ENCODE data around the gene NAALADL2. TPM values are rescaled to one million over a fixed set of nuclear protein-coding genes. Genes with fewer than 3 reads are reported as not detected.

Gene NAALADL2
- total RNA-seq, 1 donor from 2014 or later: 1.6 TPM

- peaks cover 14% of the 10 kb centered on the region for H3K4me1 Mint-ChIP-seq (ENCODE audit: low read depth, unreplicated experiment)
- no peak overlapping the region for H3K4me3 Mint-ChIP-seq (ENCODE audit: unreplicated experiment)
- peaks cover 5% of the 10 kb centered on the region for H3K36me3 Mint-ChIP-seq (ENCODE audit: unreplicated experiment)
- no peak for TF ChIP-seq CTCF (IDR thresholded peaks at IDR 0.05; ENCODE audit: partially characterized antibody, unreplicated experiment)
- DNase-seq: no peak
- peak overlapping the region; percentile 10 for H3K27ac Mint-ChIP-seq (ENCODE audit: unreplicated experiment)
- peaks cover 4% of the 10 kb centered on the region for H3K9me3 Mint-ChIP-seq (ENCODE audit: unreplicated experiment)
- no peaks in the 10 kb centered on the region for H3K27me3 Mint-ChIP-seq (ENCODE audit: unreplicated experiment)
Measured at GRCh38 chr3:175057401-175057800, 198.3 kb downstream of the NAALADL2 start.

GRCh38 chr3:175059788-175060187, 200.7 kb downstream of the NAALADL2 start:
- no peak for DNase-seq
- no peak for TF ChIP-seq CTCF (IDR thresholded peaks at IDR 0.05; ENCODE audit: partially characterized antibody, unreplicated experiment)
- Mint-ChIP-seq H3K4me1 (ENCODE audit: low read depth, unreplicated experiment) (peaks cover 21% of the 10 kb centered on the region), H3K36me3 (ENCODE audit: unreplicated experiment) (peaks cover 5% of the 10 kb centered on the region), H3K9me3 (ENCODE audit: unreplicated experiment) (peaks cover 4% of the 10 kb centered on the region), H3K27me3 (ENCODE audit: unreplicated experiment) (no peaks in the 10 kb centered on the region), H3K4me3 (ENCODE audit: unreplicated experiment) (no peak overlapping the region), H3K27ac (ENCODE audit: unreplicated experiment) (no peak overlapping the region)

GRCh38 chr3:175065497-175065896, 206.4 kb downstream of the NAALADL2 start:
- TF ChIP-seq CTCF (IDR thresholded peaks at IDR 0.05; ENCODE audit: partially characterized antibody, unreplicated experiment): no peak
- peak overlapping the region; percentile 81 for H3K27ac Mint-ChIP-seq (ENCODE audit: unreplicated experiment)
- peaks cover 8% of the 10 kb centered on the region for H3K27me3 Mint-ChIP-seq (ENCODE audit: unreplicated experiment)
- peaks cover 4% of the 10 kb centered on the region for H3K9me3 Mint-ChIP-seq (ENCODE audit: unreplicated experiment)
- peaks cover 22% of the 10 kb centered on the region for H3K4me1 Mint-ChIP-seq (ENCODE audit: low read depth, unreplicated experiment)
- no peaks in the 10 kb centered on the region for H3K36me3 Mint-ChIP-seq (ENCODE audit: unreplicated experiment)
- DNase-seq: no peak
- H3K4me3 Mint-ChIP-seq (ENCODE audit: unreplicated experiment): peak overlapping the region; percentile 37

GRCh38 chr3:175066617-175067415, 207.7 kb downstream of the NAALADL2 start:
- DNase-seq: no peak
- H3K27me3 Mint-ChIP-seq (ENCODE audit: unreplicated experiment): peaks cover 8% of the 10 kb centered on the region
- H3K9me3 Mint-ChIP-seq (ENCODE audit: unreplicated experiment): peaks cover 4% of the 10 kb centered on the region
- TF ChIP-seq CTCF (IDR thresholded peaks at IDR 0.05; ENCODE audit: partially characterized antibody, unreplicated experiment): no peak
- no peak overlapping the region for H3K4me3 Mint-ChIP-seq (ENCODE audit: unreplicated experiment)
- H3K27ac Mint-ChIP-seq (ENCODE audit: unreplicated experiment): no peak overlapping the region
- H3K4me1 Mint-ChIP-seq (ENCODE audit: low read depth, unreplicated experiment): peaks cover 22% of the 10 kb centered on the region
- H3K36me3 Mint-ChIP-seq (ENCODE audit: unreplicated experiment): no peaks in the 10 kb centered on the region

- Mint-ChIP-seq H3K27ac (ENCODE audit: unreplicated experiment) (no peak overlapping the region), H3K36me3 (ENCODE audit: unreplicated experiment) (no peaks in the 10 kb centered on the region), H3K4me1 (ENCODE audit: low read depth, unreplicated experiment) (peaks cover 24% of the 10 kb centered on the region), H3K27me3 (ENCODE audit: unreplicated experiment) (peaks cover 8% of the 10 kb centered on the region), H3K9me3 (ENCODE audit: unreplicated experiment) (peaks cover 4% of the 10 kb centered on the region), H3K4me3 (ENCODE audit: unreplicated experiment) (no peak overlapping the region)
- no peak for TF ChIP-seq CTCF (IDR thresholded peaks at IDR 0.05; ENCODE audit: partially characterized antibody, unreplicated experiment)
- no peak for DNase-seq
Measured at GRCh38 chr3:175068587-175068986, 209.5 kb downstream of the NAALADL2 start.

Data from glutamatergic neuron (in vitro differentiated cells).